BJ (cell line): ENCODE measurements around the gene PAFAH1B1. TPM values are rescaled to one million over a fixed set of nuclear protein-coding genes. Genes with fewer than 3 reads are reported as not detected.
"Not testable (repeated sequence)": the region's sequence is repeated elsewhere in the genome, so short reads cannot be mapped to it uniquely, and the experiment has no call there.

Experiments
- CTCF ChIA-PET: fragments of 350-600 bp; formaldehyde crosslinking; extraction: SDS; loops from one replicate; lab custom pipeline; 2021; ENCODE audit warnings: antibody characterized with exemption, inconsistent platforms; lab: Yijun Ruan, JAX
- POLR2A ChIA-PET: fragments of 300-600 bp; sonication (Branson Sonifier 250); formaldehyde crosslinking; extraction: SDS; loops from one replicate; lab custom pipeline; 2021; ENCODE audit warnings: antibody characterized with exemption; lab: Charles Lee
- DNase-seq: peaks from one replicate; pipeline ENCODE4 v3.0.0-alpha.2; 2011; ENCODE audit warnings: low read depth
- H3K27me3 ChIP-seq: 2 replicates; pipeline ENCODE4 v1.6.0; 2011; ENCODE audit warnings: low read length; ENCODE audit not compliant: control insufficient read depth, insufficient read depth
- H3K36me3 ChIP-seq: 2 replicates; pipeline ENCODE4 v1.5.1; 2011; ENCODE audit warnings: low read length; ENCODE audit not compliant: control insufficient read depth, insufficient read depth
- H3K4me3 ChIP-seq: 2 replicates; pipeline ENCODE4 v1.5.1; 2011; ENCODE audit warnings: low read depth, mild to moderate bottlenecking, control low read depth, low read length
- CTCF ChIP-seq: IDR thresholded peaks from 2 replicates; pipeline ENCODE4 v1.5.1; 2011; ENCODE audit warnings: low read depth, mild to moderate bottlenecking, control low read depth, inconsistent platforms, low read length, moderate library complexity; ENCODE audit not compliant: insufficient read depth
- polyA plus RNA-seq: library from polyadenylated mRNA; depleted of rRNA; stranded (reverse); fragments of >200 nt; gene quantifications from 2 replicates; pipeline ENCODE4 v1.2.3, GENCODE V29; 2011

The PAFAH1B1 gene
- polyA plus RNA-seq, 1 experiment = 66.2 TPM

DNA sequence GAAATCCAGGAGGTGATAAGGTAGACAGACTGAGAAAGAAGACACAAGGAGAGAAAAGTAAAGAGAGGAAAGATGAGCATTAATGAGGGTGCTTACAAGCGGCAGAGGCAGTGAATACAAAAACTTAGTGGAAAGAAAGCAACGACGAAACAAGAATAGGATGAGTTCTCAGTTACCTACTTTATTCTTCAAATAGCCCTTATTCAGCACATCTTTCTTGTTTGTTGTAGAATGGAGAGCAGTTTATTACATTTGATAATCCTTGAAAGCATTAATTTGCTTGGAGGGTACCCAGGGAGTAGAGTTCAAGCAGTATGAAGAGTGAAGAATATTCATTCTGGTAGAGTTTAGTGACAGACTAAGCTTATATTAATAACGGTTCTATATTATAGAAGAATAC lies 22.4 kb downstream of the PAFAH1B1 start:
- POLR2A ChIA-PET = no interaction called here
- Histone ChIP-seq H3K27me3 (no peaks in the 10 kb centered on the region), H3K36me3 (no peaks in the 10 kb centered on the region), H3K4me3 (no peak overlapping the region)
- no peak for DNase-seq
- CTCF ChIA-PET = no interaction called here
- TF ChIP-seq CTCF = no peak

DNA sequence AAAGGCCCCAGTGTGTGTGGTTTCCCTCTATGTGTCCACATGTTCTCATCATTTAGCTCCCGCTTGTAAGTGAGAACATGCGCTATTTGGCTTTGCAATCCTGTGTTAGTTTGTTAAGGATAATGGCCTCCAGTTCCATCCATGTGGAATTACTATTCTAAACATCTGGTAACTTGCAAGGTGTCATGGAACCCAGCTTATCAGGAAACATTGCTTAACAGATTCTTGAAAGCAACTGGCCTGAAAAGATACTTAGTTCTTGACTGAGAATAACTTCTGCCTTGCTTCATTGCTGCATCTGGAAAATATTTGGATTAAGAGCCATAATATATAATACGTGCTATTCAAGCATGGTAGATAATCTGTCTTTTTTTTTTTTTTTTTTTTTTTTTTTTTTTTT lies 27.8 kb downstream of the PAFAH1B1 start:
- TF ChIP-seq CTCF = no peak
- no peak for DNase-seq
- ChIA-PET CTCF (interaction anchor here (1.3 kb wide), 1 partner anchor 10 kb away, joined by 3 read pairs; no protein-coding TSS in a partner anchor), POLR2A (interaction anchor here (0.6 kb wide), 1 partner anchor 34 kb away, joined by 3 read pairs; no protein-coding TSS in a partner anchor)
- H3K36me3 ChIP-seq = no peaks in the 10 kb centered on the region
- H3K4me3 ChIP-seq = no peak overlapping the region
- H3K27me3 ChIP-seq = no peaks in the 10 kb centered on the region

- H3K4me3 ChIP-seq, H3K36me3 ChIP-seq, DNase-seq, H3K27me3 ChIP-seq: not testable (repeated sequence)
- ChIA-PET CTCF (interaction anchor here (1.3 kb wide), 1 partner anchor 9 kb away, joined by 3 read pairs; no protein-coding TSS in a partner anchor), POLR2A (interaction anchor here (0.6 kb wide), 1 partner anchor 33 kb away, joined by 3 read pairs; no protein-coding TSS in a partner anchor)
Observed at GRCh38 chr17:2621951-2622405, 28.5 kb downstream of the PAFAH1B1 start.

- POLR2A ChIA-PET, H3K4me3 ChIP-seq, H3K36me3 ChIP-seq, CTCF ChIA-PET, H3K27me3 ChIP-seq, DNase-seq: not testable (repeated sequence)
Observed at GRCh38 chr17:2622721-2623301, 29.4 kb downstream of the PAFAH1B1 start.

- Histone ChIP-seq H3K4me3 (no peak overlapping the region), H3K27me3 (no peaks in the 10 kb centered on the region), H3K36me3 (no peaks in the 10 kb centered on the region)
- ChIA-PET CTCF (no interaction called here), POLR2A (no interaction called here)
- DNase-seq = no peak
- no peak for TF ChIP-seq CTCF
Observed at GRCh38 chr17:2624292-2624731, 30.9 kb downstream of the PAFAH1B1 start.

DNA sequence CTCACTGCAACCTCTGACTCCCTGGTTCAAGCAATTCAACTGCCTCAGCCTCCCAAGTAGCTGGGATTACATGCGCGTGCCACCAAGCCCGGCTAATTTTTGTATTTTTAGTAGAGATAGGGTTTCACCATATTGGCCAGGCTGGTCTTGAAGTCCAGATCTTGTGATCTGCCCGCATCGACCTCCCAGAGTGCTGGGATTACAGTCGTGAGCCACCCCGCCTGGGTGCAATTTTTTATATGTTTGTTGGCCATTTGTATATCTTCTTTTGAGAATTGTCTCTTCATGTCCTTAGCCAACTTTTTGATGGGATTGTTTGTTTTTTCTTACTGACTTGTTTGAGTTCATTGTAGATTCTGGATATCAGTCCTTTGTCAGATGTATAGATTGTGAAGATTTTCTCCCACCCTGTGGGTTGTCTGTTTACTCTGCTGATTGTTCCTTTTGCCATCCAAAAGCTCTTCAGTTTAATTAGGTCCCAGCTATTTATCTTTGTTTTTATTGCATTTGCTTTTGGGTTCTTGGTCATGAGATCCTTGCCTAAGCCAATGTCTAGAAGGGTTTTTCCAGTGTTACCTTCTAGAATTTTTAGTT lies 33.3 kb downstream of the PAFAH1B1 start:
- POLR2A ChIA-PET, CTCF ChIA-PET, H3K27me3 ChIP-seq: not testable (repeated sequence)

GRCh38 chr17:2628922-2629321 lies 35.5 kb downstream of the PAFAH1B1 start:
- H3K36me3 ChIP-seq, H3K4me3 ChIP-seq, DNase-seq, CTCF ChIA-PET, POLR2A ChIA-PET, H3K27me3 ChIP-seq: not testable (repeated sequence)

More for the DNA sequence above, 33.3 kb downstream of the PAFAH1B1 start:
- not testable (repeated sequence) for DNase-seq, H3K4me3 ChIP-seq, H3K36me3 ChIP-seq
